Mucosa of descending colon (tissue), 3 donors: ENCODE results near the gene NPTN. TPM values are rescaled to one million over a fixed set of nuclear protein-coding genes. Genes with fewer than 3 reads are reported as not detected.
"Not testable (repeated sequence)": the region's sequence is repeated elsewhere in the genome, so short reads cannot be mapped to it uniquely, and the experiment has no call there.

ENCODE experiments used
- ATAC-seq: fragments of 200-7000 bp; cut with Tn5 transposase; one replicate; pipeline ENCODE4 v1.9.1; 2020; ENCODE audit warnings: mild to moderate bottlenecking, moderate library complexity
- DNase-seq, 3 donors: peaks; one replicate each; pipeline ENCODE4 v3.0.0-alpha.2; 2020
- H3K36me3 ChIP-seq: fragments of 200-600 bp; one replicate; pipeline ENCODE4 v1.8.0; 2021; ENCODE audit warnings: low read depth, mild to moderate bottlenecking
- H3K4me1 ChIP-seq: fragments of 200-600 bp; one replicate; pipeline ENCODE4 v1.8.0; 2021; ENCODE audit warnings: low read depth, mild to moderate bottlenecking
- H3K4me3 ChIP-seq: fragments of 200-600 bp; one replicate; pipeline ENCODE4 v1.8.0; 2021; ENCODE audit warnings: mild to moderate bottlenecking
- H3K9me3 ChIP-seq: fragments of 200-600 bp; one replicate; pipeline ENCODE4 v1.8.0; 2021; ENCODE audit warnings: mild to moderate bottlenecking
- intact Hi-C, 2 donors: fragments of 100-400 bp; cut with DNase I in 1 of 2; cut with micrococcal nuclease in 1 of 2; formaldehyde crosslinking; loops; one replicate each; pipeline versions ENCODE4 v1.11.0 to v1.11.1; 2022; cut with DNase I, micrococcal nuclease
- total RNA-seq, 3 donors: library from RNA; stranded (reverse); fragmentation: NEBNext Ultra II Directional in 2 of 3; extraction: Animal tissue kit (Norgen Biotek cat#: 25700) in 2 of 3; gene quantifications; one replicate each; pipeline versions ENCODE4 v1.2.1 to v1.2.4, GENCODE V29; 2021 to 2023
- TF ChIP-seq, protein P1 (sequence below): fragments of 200-600 bp; IDR thresholded peaks from one replicate; pipeline ENCODE4 v1.8.0; 2022; ENCODE audit warnings: antibody characterized with exemption, mild to moderate bottlenecking
- donor health status: DM: no; HTN: no; CAD: no; lungs with moderate emphysema.
- donor health status: DM: no; HTN: no; CAD: no.
- donor health status: DM: no; HTN: yes; CAD: no.

NPTN gene
- total RNA-seq, 3 donors from 2014 or later = 157 to 200 (median 168) TPM

DNA sequence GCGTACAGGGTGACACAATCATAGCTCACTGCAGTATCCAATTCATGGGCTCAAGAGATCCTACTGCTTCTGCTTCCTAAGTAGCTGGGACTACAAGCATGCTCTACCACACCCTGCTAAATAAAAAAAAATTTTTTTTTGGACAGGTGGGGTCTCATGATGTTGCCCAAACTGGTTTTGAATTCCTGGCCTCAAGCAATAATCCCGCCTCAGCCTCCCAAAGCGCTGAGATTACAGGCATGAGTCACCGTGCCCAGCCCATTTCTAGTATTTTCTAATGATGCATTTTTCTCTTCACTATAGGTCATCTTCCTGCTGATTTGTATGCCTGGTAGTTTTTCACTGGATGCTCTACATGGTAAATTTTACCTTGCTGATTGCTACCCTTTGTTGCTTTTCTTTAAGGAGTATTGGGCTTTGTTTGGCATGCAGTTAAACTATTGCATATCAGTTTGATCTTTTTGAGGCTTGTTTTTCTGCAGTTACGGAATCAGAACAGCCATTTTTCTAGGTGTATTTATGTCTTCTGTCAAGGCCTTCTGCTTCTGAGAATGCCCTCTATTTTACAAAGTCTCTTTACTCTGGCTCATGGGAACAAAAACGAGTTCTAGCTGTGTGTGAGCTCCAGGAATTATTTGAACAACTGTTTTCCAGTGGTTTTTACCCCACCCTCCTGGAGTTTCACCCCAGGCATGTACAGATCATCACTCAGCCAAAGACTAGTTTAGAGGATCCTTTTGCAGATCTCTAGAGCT lies 14.2 kb upstream of the NPTN start:
- TF ChIP-seq, protein P1, sequence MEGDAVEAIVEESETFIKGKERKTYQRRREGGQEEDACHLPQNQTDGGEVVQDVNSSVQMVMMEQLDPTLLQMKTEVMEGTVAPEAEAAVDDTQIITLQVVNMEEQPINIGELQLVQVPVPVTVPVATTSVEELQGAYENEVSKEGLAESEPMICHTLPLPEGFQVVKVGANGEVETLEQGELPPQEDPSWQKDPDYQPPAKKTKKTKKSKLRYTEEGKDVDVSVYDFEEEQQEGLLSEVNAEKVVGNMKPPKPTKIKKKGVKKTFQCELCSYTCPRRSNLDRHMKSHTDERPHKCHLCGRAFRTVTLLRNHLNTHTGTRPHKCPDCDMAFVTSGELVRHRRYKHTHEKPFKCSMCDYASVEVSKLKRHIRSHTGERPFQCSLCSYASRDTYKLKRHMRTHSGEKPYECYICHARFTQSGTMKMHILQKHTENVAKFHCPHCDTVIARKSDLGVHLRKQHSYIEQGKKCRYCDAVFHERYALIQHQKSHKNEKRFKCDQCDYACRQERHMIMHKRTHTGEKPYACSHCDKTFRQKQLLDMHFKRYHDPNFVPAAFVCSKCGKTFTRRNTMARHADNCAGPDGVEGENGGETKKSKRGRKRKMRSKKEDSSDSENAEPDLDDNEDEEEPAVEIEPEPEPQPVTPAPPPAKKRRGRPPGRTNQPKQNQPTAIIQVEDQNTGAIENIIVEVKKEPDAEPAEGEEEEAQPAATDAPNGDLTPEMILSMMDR = no peak
- no peaks in the 10 kb centered on the region for H3K4me1 ChIP-seq
- intact Hi-C loops = no loop called here
- no peak overlapping the region for H3K4me3 ChIP-seq
- no peaks in the 10 kb centered on the region for H3K9me3 ChIP-seq
- DNase-seq = no peak
- no peak for ATAC-seq
- no peaks in the 10 kb centered on the region for H3K36me3 ChIP-seq

DNA sequence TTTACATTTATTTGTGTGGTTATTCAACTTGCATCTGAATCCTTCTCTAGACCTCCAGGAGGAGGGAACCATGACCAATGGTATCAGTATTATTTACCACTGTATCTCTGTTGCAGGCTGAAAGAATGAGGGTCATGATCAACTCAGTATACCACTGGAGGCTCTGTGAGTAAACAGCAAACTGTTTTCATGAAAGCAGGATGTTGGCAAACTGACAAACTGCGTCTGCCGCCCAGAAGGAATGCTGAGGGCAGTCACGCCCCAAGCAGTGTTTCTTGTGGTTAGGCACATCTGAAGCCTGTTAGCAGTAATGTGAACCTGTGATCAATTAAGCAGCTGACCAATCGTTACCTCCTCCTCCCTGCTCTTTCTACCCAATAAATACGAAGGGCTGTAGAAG lies 6.3 kb upstream of the NPTN start:
- peak in 2 of 3 donors; percentile 6 to 31 for DNase-seq
- H3K4me1 ChIP-seq, H3K36me3 ChIP-seq, H3K9me3 ChIP-seq, ATAC-seq, H3K4me3 ChIP-seq: not testable (repeated sequence)
- intact Hi-C loops = loop anchor here (5.0 to 10.0 kb wide), 3 partner anchors 45 to 87 kb away; partner anchors contain the start of gene CD276 (in 1 of the 2)

DNA sequence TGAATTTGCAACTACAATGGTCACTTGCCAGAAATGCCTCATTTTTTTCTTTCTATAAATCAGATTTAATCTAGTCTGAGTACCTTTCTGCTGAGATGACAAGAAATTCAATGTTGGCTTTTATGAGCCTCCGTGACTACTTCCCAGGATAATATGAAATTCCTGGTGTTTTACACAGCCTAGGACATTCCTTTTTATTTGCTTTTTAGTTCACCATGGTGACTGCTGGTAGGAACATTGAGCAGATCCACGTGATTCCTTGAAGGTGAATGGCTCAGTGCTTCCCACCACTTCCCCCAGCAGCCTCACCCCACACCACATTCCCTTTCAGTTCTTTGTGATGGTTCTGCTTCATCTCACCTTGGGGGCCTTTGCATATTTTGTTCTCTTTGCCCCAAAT lies 4.3 kb upstream of the NPTN start:
- TF ChIP-seq, protein P1 = no peak

DNA sequence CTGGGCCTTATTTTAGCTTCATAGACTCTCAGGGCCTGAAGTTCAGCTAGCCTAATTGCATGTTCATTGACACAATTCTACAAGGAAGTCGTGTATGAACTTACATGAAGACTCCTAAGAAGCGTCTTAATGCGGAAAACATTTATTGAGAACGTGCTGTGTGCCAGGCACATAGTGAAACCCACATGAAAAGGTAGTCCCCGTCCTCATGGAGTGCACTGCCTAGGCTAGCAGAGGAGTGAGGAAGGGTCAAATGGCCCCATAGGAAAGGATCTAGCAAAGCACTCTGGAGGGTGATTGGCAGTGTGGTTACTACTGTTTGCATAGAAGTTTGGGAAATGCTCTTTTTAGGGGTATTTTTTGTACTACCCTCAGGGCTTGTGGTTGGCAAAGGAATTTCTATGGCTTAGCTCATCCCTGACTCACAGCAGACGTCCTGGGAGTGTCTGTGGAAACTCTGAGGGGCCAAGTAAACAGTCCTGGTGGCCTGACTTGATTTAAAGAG lies 854 bp upstream of the NPTN start:
- TF ChIP-seq, protein P1 = no peak
- intact Hi-C loops = loop anchor here in 1 of 2 donors (10.0 kb wide), 1 partner anchor 51 kb away; the partner anchor contains the start of gene CD276
- Histone ChIP-seq H3K4me1 (peaks cover 39% of the 10 kb centered on the region), H3K9me3 (no peaks in the 10 kb centered on the region), H3K4me3 (no peak overlapping the region), H3K36me3 (peaks cover 4% of the 10 kb centered on the region)
- no peak for DNase-seq
- ATAC-seq = no peak

More for the DNA sequence above, 4.3 kb upstream of the NPTN start:
- H3K36me3 ChIP-seq = peaks cover 4% of the 10 kb centered on the region
- ATAC-seq = no peak
- DNase-seq = no peak
- intact Hi-C loops = loop anchor here (5.0 to 10.0 kb wide), 3 partner anchors 47 to 85 kb away; partner anchors contain the start of gene CD276 (in 1 of the 2)
- no peaks in the 10 kb centered on the region for H3K9me3 ChIP-seq
- H3K4me3 ChIP-seq = no peak overlapping the region
- H3K4me1 ChIP-seq = peaks cover 9% of the 10 kb centered on the region

GRCh38 chr15:73632670-73633058 lies 525 bp downstream of the NPTN start:
- peak in 1 of 3 donors; percentile 75 for DNase-seq
- peak overlapping the region; percentile 96 for H3K4me3 ChIP-seq
- peaks cover 46% of the 10 kb centered on the region for H3K4me1 ChIP-seq
- peak; percentile 1 for ATAC-seq
- intact Hi-C loops = loop anchor here in 1 of 2 donors (10.0 kb wide), 1 partner anchor 52 kb away; the partner anchor contains the start of gene CD276
- TF ChIP-seq, protein P1 = no peak
- peaks cover 4% of the 10 kb centered on the region for H3K36me3 ChIP-seq
- H3K9me3 ChIP-seq = no peaks in the 10 kb centered on the region
